HCT116 (cell line): ENCODE data around the gene LIPK. TPM values are rescaled to one million over a fixed set of nuclear protein-coding genes. Genes with fewer than 3 reads are reported as not detected.

Experiments
- ATAC-seq: fragments of 200-7000 bp; cut with Tn5 transposase; 2 replicates; pipeline ENCODE4 v1.9.1; 2020; ENCODE audit warnings: mild to moderate bottlenecking, moderate library complexity
- BruUV-seq: library from RNA; stranded (reverse); fragments of 400-500 nt; replicated peaks from 2 replicates; lab custom pipeline; 2021; lab: Mats Ljungman, UMichigan
- CTCF ChIA-PET: fragments of 300-600 bp; sonication (Branson Sonifier 250); formaldehyde crosslinking; loops from one replicate; lab custom pipeline; 2021; ENCODE audit warnings: antibody characterized with exemption; lab: Charles Lee
- POLR2A ChIA-PET: fragments of 300-600, 350-600 bp; sonication (Branson Sonifier 250); formaldehyde crosslinking; loops from one replicate; lab custom pipeline; 2021; ENCODE audit warnings: antibody characterized with exemption; lab: Charles Lee
- RAD21 ChIA-PET, 2 experiments: fragments of 300-600 bp; sonication (Branson Sonifier 250); formaldehyde crosslinking; loops; one replicate each; lab custom pipeline; 2023; ENCODE audit warnings: low total read pairs in 2 of 2; ENCODE audit not compliant: uncharacterized antibody in 2 of 2, unreplicated experiment in 2 of 2, low non-redundant PET in 1 of 2; lab: Charles Lee
- DNase-seq: peaks from one replicate; pipeline ENCODE4 v3.0.0-alpha.2; 2010; ENCODE audit warnings: low read depth, low spot score
- H2AFZ ChIP-seq: fragments of 200-600 bp; shearing (Covaris generic), sonication (generic); 2 replicates; pipeline ENCODE4 v1.6.1; 2017; ENCODE audit warnings: low read depth, mixed run types, mixed read lengths, antibody characterized with exemption, low read length; ENCODE audit not compliant: poor library complexity, severe bottlenecking
- H3K27ac ChIP-seq: 2 replicates; pipeline ENCODE4 v1.5.1; 2012; ENCODE audit warnings: low read depth, low read length
- H3K27me3 ChIP-seq: fragments of 200-600 bp; sonication (generic); 2 replicates; pipeline ENCODE4 v1.6.1; 2016; ENCODE audit warnings: mixed run types, low read length, mixed read lengths; ENCODE audit not compliant: insufficient read depth
- H3K36me3 ChIP-seq, 2 experiments: fragments of 200-500 bp in 1 of 2; fragments of 200-600 bp in 1 of 2; sonication (Bioruptor generic) in 1 of 2; sonication (generic) in 1 of 2; 2 replicates each; pipeline versions ENCODE4 v1.5.1 to v1.6.1; 2014 to 2016; ENCODE audit warnings: low read length in 2 of 2, inconsistent platforms in 1 of 2, mixed read lengths in 1 of 2, mixed run types in 1 of 2; ENCODE audit not compliant: insufficient read depth in 2 of 2, control insufficient read depth in 1 of 2
- H3K4me1 ChIP-seq, 2 experiments: fragments of 200-600 bp in 1 of 2; sonication (generic) in 1 of 2; 2 replicates each; pipeline versions ENCODE4 v1.5.1 to v1.6.1; 2012 to 2017; ENCODE audit warnings: low read length in 2 of 2, inconsistent platforms in 1 of 2, mild to moderate bottlenecking in 1 of 2, mixed read lengths in 1 of 2, mixed run types in 1 of 2, moderate library complexity in 1 of 2; ENCODE audit not compliant: insufficient read depth in 2 of 2, control insufficient read depth in 1 of 2
- H3K4me2 ChIP-seq: fragments of 200-600 bp; sonication (generic); 2 replicates; pipeline ENCODE4 v1.6.1; 2017; ENCODE audit warnings: mixed run types, low read length, mixed read lengths
- H3K4me3 ChIP-seq, 2 experiments: fragments of 200-600 bp in 1 of 2; sonication (generic) in 1 of 2; replicated peaks in 1 of 2; 2 replicates each; pipeline ENCODE4 v1.5.1; 2011 to 2016; ENCODE audit warnings: low read length in 2 of 2, control low read depth in 1 of 2, low read depth in 1 of 2, mild to moderate bottlenecking in 1 of 2, mixed read lengths in 1 of 2, mixed run types in 1 of 2
- H3K79me2 ChIP-seq: fragments of 200-600 bp; sonication (generic); 2 replicates; pipeline ENCODE4 v1.6.1; 2017; ENCODE audit warnings: mild to moderate bottlenecking, mixed run types, low read length, moderate library complexity, mixed read lengths; ENCODE audit not compliant: insufficient read depth
- H3K9ac ChIP-seq: fragments of 200-600 bp; sonication (generic); 2 replicates; pipeline ENCODE4 v1.6.1; 2016; ENCODE audit warnings: low read length, mixed read lengths
- H3K9me2 ChIP-seq: fragments of 200-600 bp; sonication (generic), shearing (Covaris generic); 2 replicates; pipeline ENCODE4 v1.6.1; 2017; ENCODE audit warnings: mixed run types, mild to moderate bottlenecking, moderate library complexity; ENCODE audit not compliant: insufficient read depth
- H3K9me3 ChIP-seq, 2 experiments: fragments of 200-500 bp in 1 of 2; fragments of 200-600 bp in 1 of 2; sonication (Bioruptor generic) in 1 of 2; sonication (generic) in 1 of 2; 2 replicates each; pipeline ENCODE4 v1.6.1; 2014 to 2017; ENCODE audit warnings: low read length in 2 of 2, mixed read lengths in 2 of 2, inconsistent platforms in 1 of 2, low read depth in 1 of 2, mild to moderate bottlenecking in 1 of 2, mixed run types in 1 of 2, moderate library complexity in 1 of 2; ENCODE audit not compliant: control insufficient read depth in 1 of 2, insufficient read depth in 1 of 2
- H4K20me1 ChIP-seq: fragments of 200-600 bp; sonication (generic), shearing (Covaris generic); 2 replicates; pipeline ENCODE4 v1.6.1; 2017; ENCODE audit warnings: mixed run types, mild to moderate bottlenecking, moderate library complexity; ENCODE audit not compliant: insufficient read depth
- ATF3 ChIP-seq: IDR thresholded peaks from 2 replicates; pipeline ENCODE4 v1.6.1; 2012
- CBX3 ChIP-seq: IDR thresholded peaks from 2 replicates; pipeline ENCODE4 v1.6.1; 2012; ENCODE audit warnings: low read depth
- CEBPB ChIP-seq: IDR thresholded peaks from 2 replicates; pipeline ENCODE4 v1.6.1; 2012; ENCODE audit warnings: low read depth
- CTCF ChIP-seq, 3 experiments: fragments of 200-600 bp in 1 of 3; sonication (generic) in 1 of 3; IDR thresholded peaks in 2 of 3; conservative IDR thresholded peaks in 1 of 3; 2 replicates each; pipeline ENCODE4 v1.5.1; 2012 to 2017; ENCODE audit warnings: low read depth in 2 of 3, low read length in 2 of 3, antibody characterized with exemption in 1 of 3, borderline replicate concordance in 1 of 3, control low read depth in 1 of 3, mild to moderate bottlenecking in 1 of 3, mixed read lengths in 1 of 3, mixed run types in 1 of 3, moderate library complexity in 1 of 3; ENCODE audit not compliant: insufficient read depth in 1 of 3
- ELF1 ChIP-seq: IDR thresholded peaks from 2 replicates; pipeline ENCODE4 v1.6.1; 2012; ENCODE audit warnings: low read depth, borderline replicate concordance
- EZH2 ChIP-seq: fragments of 200-600 bp; sonication (generic); IDR thresholded peaks from 2 replicates; pipeline ENCODE4 v1.6.1; 2017; ENCODE audit warnings: antibody characterized with exemption, mixed run types
- FOSL1 ChIP-seq: IDR thresholded peaks from 2 replicates; pipeline ENCODE4 v1.6.1; 2012; ENCODE audit warnings: low read depth
- JUND ChIP-seq: IDR thresholded peaks from 2 replicates; pipeline ENCODE4 v1.6.1; 2012
- MAX ChIP-seq: IDR thresholded peaks from 2 replicates; pipeline ENCODE4 v1.6.1; 2012
- SIN3A ChIP-seq: IDR thresholded peaks from 2 replicates; pipeline ENCODE4 v1.6.1; 2012; ENCODE audit warnings: low read depth
- SP1 ChIP-seq: IDR thresholded peaks from 2 replicates; pipeline ENCODE4 v1.6.1; 2012; ENCODE audit warnings: low read depth
- SRF ChIP-seq: IDR thresholded peaks from 2 replicates; pipeline ENCODE4 v1.6.1; 2012; ENCODE audit warnings: low read depth
- TCF7L2 ChIP-seq: IDR thresholded peaks from 2 replicates; pipeline ENCODE4 v1.7.0; 2011; ENCODE audit warnings: borderline replicate concordance, inconsistent platforms; ENCODE audit not compliant: insufficient read depth, insufficient read length; ENCODE audit errors: extremely low read depth
- YY1 ChIP-seq: IDR thresholded peaks from 2 replicates; pipeline ENCODE4 v1.6.1; 2011; ENCODE audit warnings: low read length, low read depth, moderate library complexity, mild to moderate bottlenecking; ENCODE audit not compliant: insufficient replicate concordance; ENCODE audit errors: extremely low read depth
- ZFX ChIP-seq: fragments of 450-650 bp; IDR thresholded peaks from 2 replicates; pipeline ENCODE4 v1.6.1; 2017
- ZNF274 ChIP-seq: fragments of 200-500 bp; sonication (Bioruptor generic); IDR thresholded peaks from 2 replicates; pipeline ENCODE4 v1.6.1; 2014; ENCODE audit warnings: mild to moderate bottlenecking, low read depth, low read length, inconsistent platforms
- intact Hi-C: fragments of 100-400 bp; cut with micrococcal nuclease; formaldehyde crosslinking; loops from 2 replicates; pipeline ENCODE4 v1.10.0; 2022
- total RNA-seq: library from RNA; stranded (reverse); gene quantifications from one replicate; pipeline ENCODE4 v1.2.1, GENCODE V29; 2021; ENCODE audit not compliant: unreplicated experiment

LIPK gene
- total RNA-seq, 1 experiment from 2014 or later, result not detected

- no peak for TF ChIP-seq TCF7L2
- no peak for TF ChIP-seq EZH2
- no peak for TF ChIP-seq ATF3
Observed at GRCh38 chr10:88657901-88658300, 48.1 kb upstream of the LIPK start (continued).

DNA sequence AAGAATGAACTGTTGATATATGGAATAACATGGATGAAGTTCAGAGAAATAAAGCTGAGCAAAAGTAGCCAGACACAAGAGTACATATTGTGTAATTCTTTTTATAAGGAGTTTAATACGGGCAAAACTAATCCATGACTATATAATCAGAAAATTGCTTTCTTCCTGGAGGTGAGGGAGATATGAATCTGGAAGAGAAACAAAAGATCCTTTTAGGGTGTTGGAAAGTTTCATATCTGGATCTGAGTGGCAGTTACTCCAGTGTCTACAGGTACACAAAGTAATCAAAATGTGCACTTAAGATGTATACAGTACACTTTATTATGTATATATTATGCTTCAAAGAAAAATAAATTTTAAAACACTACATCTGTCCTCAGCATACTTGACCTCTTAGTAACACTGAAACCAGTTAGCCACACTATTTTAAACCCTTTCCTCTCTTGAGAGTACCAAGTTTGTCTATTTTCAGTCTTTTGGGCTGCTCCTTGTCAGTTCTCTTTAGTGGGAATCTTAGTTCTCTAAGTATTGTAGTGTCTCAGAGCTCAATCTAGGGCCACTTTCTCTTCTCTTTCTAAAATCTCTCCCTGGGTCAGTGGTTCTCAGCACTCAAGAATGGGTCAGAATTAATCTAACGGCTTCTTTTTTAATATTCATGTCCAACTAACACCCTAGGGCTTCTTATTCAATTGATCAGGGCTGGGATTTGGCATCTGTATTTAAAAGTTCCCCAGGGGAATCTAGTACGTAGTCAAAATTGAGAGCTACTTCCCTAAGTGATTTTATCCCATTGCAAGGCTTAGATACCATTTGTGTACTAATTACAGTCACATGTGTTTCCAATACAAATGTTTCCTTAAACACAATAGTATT, 46.1 kb upstream of the LIPK start:
- POLR2A ChIA-PET, result no interaction called here
- H3K36me3 ChIP-seq, result no peaks in the 10 kb centered on the region
- H3K79me2 ChIP-seq, result no peaks in the 10 kb centered on the region
- no TSS peak for BruUV-seq
- DNase-seq (no peak), ATAC-seq (no peak)
- intact Hi-C loops, result no loop called here
- CTCF ChIA-PET, result no interaction called here
- RAD21 ChIA-PET, result no interaction called here
- no peak overlapping the region for H3K4me3 ChIP-seq
- no peaks in the 10 kb centered on the region for H3K9me2 ChIP-seq
- no peaks in the 10 kb centered on the region for H3K9me3 ChIP-seq
- no peak overlapping the region for H3K27ac ChIP-seq
- no peak overlapping the region for H3K4me2 ChIP-seq
- H3K4me1 ChIP-seq, result peaks cover 0 to 3% of the 10 kb centered on the region in 2 experiments; a peak in 1 of 4 replicates
- H3K9ac ChIP-seq, result no peak overlapping the region
- H2AFZ ChIP-seq, result no peak overlapping the region
- TF ChIP-seq YY1 (no peak), JUND (no peak), FOSL1 (no peak), SP1 (no peak), CTCF (IDR thresholded peaks at IDR 0.05 in 2 of 3, conservative IDR thresholded peaks at IDR 0.05 in 1 of 3; ENCODE audit: borderline replicate concordance in 1 of 3, insufficient read depth in 1 of 3, low read depth in 2 of 3, low read length in 2 of 3) (no peak), ZNF274 (no peak), MAX (no peak), CEBPB (no peak), CBX3 (no peak), ZFX (no peak), SIN3A (no peak), ELF1 (no peak), SRF (no peak), EZH2 (no peak), ATF3 (no peak)
- H3K27me3 ChIP-seq, result no peaks in the 10 kb centered on the region
- no peaks in the 10 kb centered on the region for H4K20me1 ChIP-seq
